Measurements from ENCODE around the gene ATAD3B.

- TF ChIP-seq CTCF (conservative IDR thresholded peaks at IDR 0.05; ENCODE audit: low read depth, low read length) (no peak), POLR2A (IDR thresholded peaks at IDR 0.05; ENCODE audit: low read depth, low read length) (no peak), SMC3 (IDR thresholded peaks at IDR 0.05; ENCODE audit: low read depth, low read length) (no peak), RAD21 (IDR thresholded peaks at IDR 0.05; ENCODE audit: low read length) (no peak)
- TF ChIP-seq, protein P1, sequence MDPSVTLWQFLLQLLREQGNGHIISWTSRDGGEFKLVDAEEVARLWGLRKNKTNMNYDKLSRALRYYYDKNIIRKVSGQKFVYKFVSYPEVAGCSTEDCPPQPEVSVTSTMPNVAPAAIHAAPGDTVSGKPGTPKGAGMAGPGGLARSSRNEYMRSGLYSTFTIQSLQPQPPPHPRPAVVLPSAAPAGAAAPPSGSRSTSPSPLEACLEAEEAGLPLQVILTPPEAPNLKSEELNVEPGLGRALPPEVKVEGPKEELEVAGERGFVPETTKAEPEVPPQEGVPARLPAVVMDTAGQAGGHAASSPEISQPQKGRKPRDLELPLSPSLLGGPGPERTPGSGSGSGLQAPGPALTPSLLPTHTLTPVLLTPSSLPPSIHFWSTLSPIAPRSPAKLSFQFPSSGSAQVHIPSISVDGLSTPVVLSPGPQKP (IDR thresholded peaks at IDR 0.05; ENCODE audit: borderline replicate concordance, low read depth, low read length) = no peak
Measured at GRCh38 chr1:1435106-1435903, 36.3 kb upstream of the ATAD3B start, which contains the start of gene VWA1.
